ENCODE results near the gene KCTD1.
A peak's percentile ranks its signal among the peaks of the same experiment; 100 is the strongest.

Gene KCTD1

DNA sequence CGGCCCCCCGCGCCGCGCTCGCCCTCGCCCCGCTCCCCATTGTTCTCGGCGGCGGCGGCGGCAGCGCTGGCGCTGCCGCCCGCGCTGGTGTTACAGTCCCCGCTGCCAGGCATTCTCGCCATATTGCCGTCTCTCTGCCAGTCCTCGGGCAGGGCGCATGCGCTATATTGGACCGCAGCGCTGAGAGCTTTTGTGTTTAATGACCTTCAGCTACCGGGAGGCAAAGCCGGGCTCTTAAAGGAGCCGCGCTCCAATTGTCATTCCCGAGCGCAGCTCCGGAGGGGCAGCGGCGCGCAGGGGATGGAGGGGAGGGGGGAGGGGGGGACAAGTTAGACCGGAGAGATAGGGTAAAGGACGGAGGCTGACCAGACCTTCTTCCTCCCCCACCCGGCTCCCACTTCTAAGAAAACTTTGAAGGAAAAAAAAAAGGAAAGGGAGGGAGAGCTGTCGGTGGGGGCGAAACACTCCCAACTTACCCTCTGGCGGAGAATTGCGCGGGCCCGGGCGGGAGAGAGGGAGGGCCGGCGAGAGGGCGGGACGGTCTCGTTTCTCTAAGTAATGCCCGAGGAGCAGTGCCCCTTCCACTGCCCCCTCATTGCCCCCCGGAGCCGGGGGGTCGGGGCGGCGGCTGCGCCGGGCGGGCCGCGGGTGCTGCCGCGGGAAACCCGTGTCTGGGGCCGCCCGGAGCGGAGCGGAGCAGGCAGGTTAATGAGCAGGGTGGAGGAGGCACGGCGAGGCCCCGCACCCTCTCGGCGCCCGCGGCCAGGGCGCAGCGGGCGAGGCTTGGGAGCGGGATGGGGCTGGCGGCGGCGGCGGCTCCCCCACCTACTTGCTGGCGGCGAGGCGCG lies at the start of gene KCTD1:
Gene KCTD1, minus strand, starts transcription at position 139 of the 848 bp plus-strand sequence. Its CDS starts 17 bp downstream, at position 122.
- DNase-seq (ENCODE audit: low spot score), result peak; percentile 82

GRCh38 chr18:26593365-26594320 lies 45.3 kb upstream of the KCTD1 start:
- DNase-seq (ENCODE audit: low spot score), result no peak

DNA sequence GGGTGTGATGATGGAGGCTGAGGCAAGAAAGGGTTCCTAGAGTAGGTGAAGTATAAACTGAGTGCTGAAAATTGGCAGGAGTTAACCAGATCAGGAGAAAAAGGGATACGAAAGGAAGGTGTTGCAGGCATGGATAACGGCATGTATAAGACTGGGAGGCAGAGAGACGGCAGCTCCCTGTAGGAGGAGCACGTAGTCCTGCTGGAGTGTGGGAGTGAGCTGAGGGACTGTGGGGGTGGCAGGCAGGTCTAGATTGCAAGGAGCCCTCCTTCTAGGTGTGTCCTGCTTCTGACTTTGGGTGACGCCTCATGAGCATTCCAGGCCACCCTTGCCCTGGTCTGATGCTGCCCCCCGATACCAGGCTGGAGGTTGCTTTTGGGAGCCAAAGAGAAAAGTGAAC lies 36.4 kb upstream of the KCTD1 start:
- no peak for DNase-seq (ENCODE audit: low spot score)

DNA sequence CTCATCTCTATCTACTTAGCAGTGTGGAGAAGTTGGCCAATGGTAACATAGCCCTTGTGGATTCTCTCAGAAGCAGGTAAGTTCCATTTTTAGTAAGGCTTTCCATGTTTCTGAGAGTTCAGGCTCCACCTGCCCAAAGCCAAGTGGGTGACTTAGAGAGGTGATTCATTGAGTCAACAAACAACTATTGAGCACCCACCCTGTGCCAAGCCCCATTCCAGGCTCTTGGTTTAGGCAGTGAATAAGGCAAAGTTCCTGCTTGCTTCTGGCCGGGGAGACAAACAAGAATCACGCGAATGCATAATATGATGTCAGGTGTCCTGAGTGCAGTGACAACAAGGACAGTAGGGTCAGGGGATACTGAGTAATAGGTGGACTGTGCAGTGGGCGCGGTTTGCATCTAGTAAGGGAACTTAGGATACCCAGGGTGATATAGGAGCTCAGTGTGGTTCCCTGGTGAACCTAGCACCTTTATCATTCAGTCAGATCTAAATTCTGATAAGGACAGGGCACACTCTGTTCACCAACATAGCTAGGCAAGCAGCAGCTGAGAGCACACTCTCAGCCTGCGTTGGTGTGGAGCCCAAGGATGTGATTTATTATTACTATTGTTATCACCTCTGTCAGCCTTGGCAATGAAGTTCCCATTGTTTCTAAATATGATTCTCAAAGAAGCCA lies 31.7 kb upstream of the KCTD1 start:
- no peak for DNase-seq (ENCODE audit: low spot score)

- no peak for DNase-seq (ENCODE audit: low spot score)
Measured at GRCh38 chr18:26575865-26576217, 27.5 kb upstream of the KCTD1 start.

- peak; percentile 10 for DNase-seq (ENCODE audit: low spot score)
Measured at GRCh38 chr18:26574958-26575864, 26.9 kb upstream of the KCTD1 start.

DNA sequence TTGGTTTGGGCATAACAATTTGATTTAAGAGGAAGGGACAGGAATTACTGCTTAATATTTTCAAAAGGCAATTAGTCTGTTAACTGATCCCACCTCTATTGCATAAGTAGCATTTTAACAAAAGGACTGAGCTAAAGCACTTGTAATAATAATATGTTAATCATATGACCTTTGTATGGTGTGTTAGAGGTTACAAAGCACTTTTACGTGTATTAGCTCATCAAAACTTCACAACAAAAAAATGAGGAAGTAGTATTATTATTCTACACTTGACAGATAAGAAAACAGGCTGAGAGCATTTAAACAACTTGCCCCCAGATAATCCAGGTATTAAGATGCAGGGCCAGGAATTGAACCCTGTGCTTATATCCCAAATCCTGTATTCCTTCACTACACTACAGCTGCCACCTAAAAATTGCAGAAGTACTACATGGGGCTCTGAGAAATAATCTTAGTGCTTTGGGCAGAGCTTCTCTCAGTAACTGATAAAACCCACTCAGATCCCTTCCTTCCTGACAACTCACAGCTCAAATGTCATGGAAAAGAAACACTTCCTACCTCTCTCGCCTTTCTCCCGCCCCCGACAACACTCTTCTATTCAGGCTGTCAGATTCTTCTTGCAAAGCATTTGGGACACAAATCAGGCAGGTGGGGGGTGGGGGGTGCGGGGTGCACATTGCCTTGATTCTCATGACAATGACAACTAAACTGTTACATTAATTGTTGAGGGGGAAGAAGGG lies 20.7 kb upstream of the KCTD1 start:
- no peak for DNase-seq (ENCODE audit: low spot score)

DNA sequence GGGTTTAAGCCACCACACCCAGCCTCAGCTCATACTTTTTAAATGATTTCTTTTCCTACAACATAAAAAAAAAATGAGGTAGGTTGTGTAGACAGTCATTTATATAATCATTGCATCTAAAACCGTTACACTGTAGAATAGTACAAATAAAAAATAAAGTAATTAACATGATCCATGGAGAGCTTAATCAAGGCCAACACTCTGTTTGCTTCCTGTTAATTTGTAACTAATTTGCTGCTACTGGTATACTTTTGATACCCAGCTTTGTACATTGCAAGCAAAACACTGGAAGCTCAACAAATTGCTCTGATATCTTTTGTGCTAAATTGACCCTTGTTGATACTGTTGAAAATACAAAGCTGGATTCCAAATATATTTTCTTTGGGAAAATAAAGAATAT lies 20.2 kb upstream of the KCTD1 start:
- no peak for DNase-seq (ENCODE audit: low spot score)

- DNase-seq (ENCODE audit: low spot score), result no peak
Measured at GRCh38 chr18:26566874-26567555, 18.7 kb upstream of the KCTD1 start.

- DNase-seq (ENCODE audit: low spot score), result no peak
Measured at GRCh38 chr18:26565514-26565913, 17.2 kb upstream of the KCTD1 start.

GRCh38 chr18:26563024-26563423 lies 14.7 kb upstream of the KCTD1 start:
- DNase-seq (ENCODE audit: low spot score), result no peak

GRCh38 chr18:26562568-26562967 lies 14.2 kb upstream of the KCTD1 start:
- DNase-seq (ENCODE audit: low spot score), result no peak

DNA sequence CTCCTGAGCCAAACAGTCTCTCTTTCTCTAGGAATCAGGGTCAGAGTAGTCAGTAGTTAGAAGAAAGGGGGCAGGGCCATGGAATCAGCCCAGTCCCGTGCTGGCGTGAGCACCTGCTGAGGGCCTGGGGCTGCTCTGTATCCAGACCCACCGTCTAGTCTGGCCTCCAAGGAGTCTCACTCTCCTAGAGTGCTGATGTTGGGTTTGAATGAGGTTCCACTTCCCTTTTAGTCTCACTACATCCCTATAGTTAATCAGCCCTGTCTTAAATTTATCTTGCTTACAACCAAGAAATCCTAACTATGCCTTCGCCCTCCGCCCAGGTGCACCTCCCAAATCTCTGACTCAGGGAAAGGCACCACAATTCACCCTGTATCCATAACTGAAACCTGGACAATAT lies 13.4 kb upstream of the KCTD1 start:
- no peak for DNase-seq (ENCODE audit: low spot score)

- no peak for DNase-seq (ENCODE audit: low spot score)
Measured at GRCh38 chr18:26556573-26556972, 8.2 kb upstream of the KCTD1 start.

DNA sequence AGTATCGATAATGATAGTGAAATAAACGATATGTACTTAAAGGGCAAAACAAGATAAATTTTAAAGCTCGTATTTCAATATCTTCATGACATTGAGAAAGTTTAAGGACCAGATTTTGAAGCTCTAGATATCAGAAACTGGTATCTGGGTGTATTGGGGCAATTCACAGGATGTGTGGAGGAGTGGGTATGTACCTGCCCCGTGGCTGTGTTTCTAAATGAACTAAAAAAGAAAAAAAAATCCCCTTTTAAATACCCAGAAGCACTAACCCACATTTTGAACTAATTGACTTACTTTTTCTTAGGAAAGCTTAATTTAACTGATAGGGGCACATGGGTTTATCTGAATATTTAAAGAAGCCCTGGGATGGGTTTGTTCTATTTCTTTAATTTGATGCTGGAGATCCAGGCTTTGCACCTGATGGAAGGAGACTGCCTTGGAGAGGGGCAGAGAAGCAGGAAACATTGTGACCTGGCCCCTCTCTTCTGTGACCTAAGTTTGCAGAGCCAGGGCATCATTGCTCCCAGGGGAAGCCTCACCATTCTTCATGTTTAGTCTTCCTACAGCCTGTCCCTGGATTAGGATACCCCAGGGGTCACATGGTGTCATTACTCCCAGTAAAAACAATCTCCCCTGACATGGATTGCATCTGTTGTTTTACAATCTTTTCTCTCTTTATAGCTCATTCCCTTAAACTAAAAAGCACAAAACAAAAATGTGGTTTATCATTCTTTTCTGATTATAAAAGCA lies 7.6 kb upstream of the KCTD1 start:
- DNase-seq (ENCODE audit: low spot score), result no peak

DNA sequence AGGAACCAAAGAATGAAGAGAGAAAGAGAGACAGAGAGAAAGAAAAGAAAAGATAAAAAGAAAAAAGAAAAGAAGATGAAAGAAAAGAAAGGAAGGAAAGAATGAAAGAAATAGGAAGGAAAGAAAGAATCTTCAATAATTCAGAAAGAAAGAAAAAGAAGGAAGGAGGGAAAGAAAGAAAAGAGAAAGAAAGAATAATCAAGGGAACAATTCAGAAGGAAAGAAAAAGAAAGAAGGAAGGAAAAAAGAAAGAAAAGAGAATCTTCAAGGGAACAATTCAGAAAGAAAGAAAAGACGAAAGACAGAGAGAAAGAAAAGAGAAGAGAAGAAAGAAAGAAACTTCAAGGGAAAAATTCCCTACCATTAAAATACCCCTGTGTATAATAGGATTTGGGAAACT lies 5.6 kb upstream of the KCTD1 start:
- DNase-seq (ENCODE audit: low spot score), result no peak

- no peak for DNase-seq (ENCODE audit: low spot score)
Measured at GRCh38 chr18:26551695-26552081, 3.3 kb upstream of the KCTD1 start.

DNA sequence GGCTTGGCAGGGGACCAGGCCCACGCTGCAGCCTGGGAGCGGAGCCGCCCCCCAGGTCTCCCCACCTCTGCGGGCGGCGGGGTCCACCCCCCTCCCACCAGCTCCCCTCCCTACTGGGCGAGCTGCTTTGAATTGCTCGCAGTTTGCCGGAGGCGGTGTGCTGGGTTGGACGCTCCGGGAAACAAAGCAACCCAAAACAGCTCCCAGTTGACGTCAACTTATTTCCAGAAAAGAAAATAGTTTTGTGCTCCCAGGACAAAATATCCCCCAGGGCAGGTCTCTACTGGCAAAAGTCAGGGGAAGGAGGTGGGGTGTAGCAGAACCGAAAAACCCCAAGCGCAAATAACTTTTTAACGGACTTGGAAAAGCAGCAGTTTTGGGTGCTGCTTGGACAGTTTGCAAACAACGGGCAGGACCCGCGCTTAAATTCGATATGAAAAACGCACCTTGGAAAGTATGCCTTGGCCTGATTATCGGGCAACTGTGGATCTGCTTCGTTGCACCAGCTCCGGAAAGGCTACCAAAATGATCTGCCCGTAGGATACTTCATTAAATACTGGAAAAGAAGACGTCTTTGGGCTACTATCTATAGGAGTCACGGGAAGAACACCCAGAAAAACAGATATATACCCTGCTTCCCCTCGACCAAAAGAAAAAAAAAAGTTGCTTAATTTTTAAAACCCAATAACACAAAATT lies 2.8 kb upstream of the KCTD1 start:
- no peak for DNase-seq (ENCODE audit: low spot score)
